ENCODE results near the gene FRYL.
"Not testable (repeated sequence)": the region's sequence is repeated elsewhere in the genome, so short reads cannot be mapped to it uniquely, and the experiment has no call there.

FRYL gene

DNA sequence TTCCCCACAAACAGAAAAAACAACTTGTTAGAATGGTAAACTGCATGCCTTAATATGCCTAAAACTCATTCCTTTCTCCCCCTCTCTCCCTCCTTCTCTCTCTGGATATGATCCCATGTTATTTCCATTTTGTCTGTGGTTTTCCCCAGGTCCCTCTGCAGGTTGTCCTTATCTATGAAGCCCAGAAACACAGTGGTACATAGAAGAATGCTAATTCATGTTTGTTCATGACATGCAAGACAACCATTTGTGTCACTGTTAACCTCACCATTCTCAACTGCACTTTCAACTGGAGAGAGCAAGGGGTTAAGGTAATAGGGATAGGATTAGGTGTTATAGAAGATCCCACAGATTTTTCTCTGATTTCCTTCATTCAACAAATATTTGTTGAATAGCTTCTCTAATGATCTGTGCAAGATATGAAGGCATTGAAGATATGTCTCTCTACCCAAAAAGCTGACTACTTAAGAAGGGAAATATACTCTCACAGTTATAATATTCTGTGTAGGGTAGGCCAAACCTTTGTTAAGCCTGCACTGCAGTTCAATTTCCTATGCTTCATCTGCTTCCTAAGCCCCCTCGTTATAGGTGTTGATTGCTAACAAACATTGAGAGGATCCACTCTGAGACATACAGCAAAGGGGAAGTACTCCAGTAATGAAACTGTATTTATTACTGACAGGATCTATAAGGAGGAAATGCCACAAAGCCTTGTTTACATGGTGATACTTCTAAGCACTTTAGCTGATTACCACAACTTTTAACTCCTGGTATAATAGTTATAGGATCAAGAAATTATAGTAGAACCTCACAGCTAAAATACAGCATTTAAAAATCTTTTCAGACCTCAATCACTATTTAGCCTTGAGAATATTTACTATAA lies 96.1 kb downstream of the FRYL start:
- Histone ChIP-seq H3K4me2 (ENCODE audit: low read length) (no peak overlapping the region), H3K27ac (peak overlapping the region; percentile 36), H2AFZ (no peak overlapping the region), H3K9me3 (ENCODE audit: control insufficient read depth, low read length) (no peaks in the 10 kb centered on the region), H3K4me3 (ENCODE audit: low read depth, low read length) (no peak overlapping the region), H3K79me2 (no peaks in the 10 kb centered on the region), H3K27me3 (ENCODE audit: control insufficient read depth, insufficient read depth, low read length) (no peaks in the 10 kb centered on the region), H3K4me1 (peaks cover 24% of the 10 kb centered on the region), H3K36me3 (ENCODE audit: control insufficient read depth, insufficient read depth, low read length) (no peaks in the 10 kb centered on the region), H3K9ac (no peak overlapping the region)
- TF ChIP-seq, protein P1, sequence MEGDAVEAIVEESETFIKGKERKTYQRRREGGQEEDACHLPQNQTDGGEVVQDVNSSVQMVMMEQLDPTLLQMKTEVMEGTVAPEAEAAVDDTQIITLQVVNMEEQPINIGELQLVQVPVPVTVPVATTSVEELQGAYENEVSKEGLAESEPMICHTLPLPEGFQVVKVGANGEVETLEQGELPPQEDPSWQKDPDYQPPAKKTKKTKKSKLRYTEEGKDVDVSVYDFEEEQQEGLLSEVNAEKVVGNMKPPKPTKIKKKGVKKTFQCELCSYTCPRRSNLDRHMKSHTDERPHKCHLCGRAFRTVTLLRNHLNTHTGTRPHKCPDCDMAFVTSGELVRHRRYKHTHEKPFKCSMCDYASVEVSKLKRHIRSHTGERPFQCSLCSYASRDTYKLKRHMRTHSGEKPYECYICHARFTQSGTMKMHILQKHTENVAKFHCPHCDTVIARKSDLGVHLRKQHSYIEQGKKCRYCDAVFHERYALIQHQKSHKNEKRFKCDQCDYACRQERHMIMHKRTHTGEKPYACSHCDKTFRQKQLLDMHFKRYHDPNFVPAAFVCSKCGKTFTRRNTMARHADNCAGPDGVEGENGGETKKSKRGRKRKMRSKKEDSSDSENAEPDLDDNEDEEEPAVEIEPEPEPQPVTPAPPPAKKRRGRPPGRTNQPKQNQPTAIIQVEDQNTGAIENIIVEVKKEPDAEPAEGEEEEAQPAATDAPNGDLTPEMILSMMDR (IDR thresholded peaks at IDR 0.05) = no peak

DNA sequence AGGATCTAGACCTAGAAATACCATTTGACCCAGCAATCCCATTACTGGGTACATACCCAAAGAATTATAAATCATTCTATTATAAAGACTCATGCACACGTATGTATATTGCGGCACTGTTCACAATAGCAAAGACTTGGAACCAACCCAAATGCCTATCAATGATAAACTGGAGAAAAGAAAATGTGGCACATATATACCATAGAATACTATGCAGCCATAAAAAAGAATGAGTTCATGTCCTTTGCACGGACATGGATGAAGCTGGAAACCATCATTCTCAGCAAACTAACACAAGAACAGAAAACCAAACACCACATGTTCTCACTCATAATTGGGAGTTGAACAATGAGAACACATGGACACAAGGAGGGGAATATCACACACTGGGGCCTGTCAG lies 97.2 kb downstream of the FRYL start:
- not testable (repeated sequence) for H3K4me2 ChIP-seq (ENCODE audit: low read length); H3K79me2 ChIP-seq; H3K9me3 ChIP-seq (ENCODE audit: control insufficient read depth, low read length); H3K4me3 ChIP-seq (ENCODE audit: low read depth, low read length); H3K9ac ChIP-seq; H2AFZ ChIP-seq; H3K27ac ChIP-seq; H3K27me3 ChIP-seq (ENCODE audit: control insufficient read depth, insufficient read depth, low read length); H3K36me3 ChIP-seq (ENCODE audit: control insufficient read depth, insufficient read depth, low read length)
- peaks cover 19% of the 10 kb centered on the region for H3K4me1 ChIP-seq

DNA sequence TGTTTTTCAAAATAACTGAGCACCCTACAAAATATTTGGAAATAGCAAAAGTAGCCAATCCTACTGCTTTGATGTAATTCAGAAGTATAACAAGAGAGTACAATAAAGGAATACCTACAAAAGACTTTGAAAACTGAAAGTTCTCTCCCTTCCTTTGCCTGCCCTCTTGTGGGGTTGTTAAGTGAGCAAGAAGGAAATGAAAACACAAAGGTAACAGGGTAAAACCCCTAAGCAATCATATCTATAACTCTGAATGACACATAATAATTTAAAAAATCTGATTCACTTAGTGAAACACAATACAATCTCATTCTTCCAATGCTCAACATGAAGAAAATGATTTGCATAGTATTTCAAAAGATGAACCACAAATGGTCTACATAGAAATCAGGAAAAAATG lies 98.2 kb downstream of the FRYL start:
- Histone ChIP-seq H3K4me1 (peaks cover 16% of the 10 kb centered on the region), H3K4me3 (ENCODE audit: low read depth, low read length) (no peak overlapping the region), H3K9me3 (ENCODE audit: control insufficient read depth, low read length) (no peaks in the 10 kb centered on the region), H3K27me3 (ENCODE audit: control insufficient read depth, insufficient read depth, low read length) (no peaks in the 10 kb centered on the region), H3K9ac (no peak overlapping the region), H3K79me2 (peaks cover 5% of the 10 kb centered on the region), H3K27ac (no peak overlapping the region), H3K36me3 (ENCODE audit: control insufficient read depth, insufficient read depth, low read length) (no peaks in the 10 kb centered on the region), H3K4me2 (ENCODE audit: low read length) (no peak overlapping the region), H2AFZ (no peak overlapping the region)
- TF ChIP-seq, protein P1 (IDR thresholded peaks at IDR 0.05) = peak; percentile 18

DNA sequence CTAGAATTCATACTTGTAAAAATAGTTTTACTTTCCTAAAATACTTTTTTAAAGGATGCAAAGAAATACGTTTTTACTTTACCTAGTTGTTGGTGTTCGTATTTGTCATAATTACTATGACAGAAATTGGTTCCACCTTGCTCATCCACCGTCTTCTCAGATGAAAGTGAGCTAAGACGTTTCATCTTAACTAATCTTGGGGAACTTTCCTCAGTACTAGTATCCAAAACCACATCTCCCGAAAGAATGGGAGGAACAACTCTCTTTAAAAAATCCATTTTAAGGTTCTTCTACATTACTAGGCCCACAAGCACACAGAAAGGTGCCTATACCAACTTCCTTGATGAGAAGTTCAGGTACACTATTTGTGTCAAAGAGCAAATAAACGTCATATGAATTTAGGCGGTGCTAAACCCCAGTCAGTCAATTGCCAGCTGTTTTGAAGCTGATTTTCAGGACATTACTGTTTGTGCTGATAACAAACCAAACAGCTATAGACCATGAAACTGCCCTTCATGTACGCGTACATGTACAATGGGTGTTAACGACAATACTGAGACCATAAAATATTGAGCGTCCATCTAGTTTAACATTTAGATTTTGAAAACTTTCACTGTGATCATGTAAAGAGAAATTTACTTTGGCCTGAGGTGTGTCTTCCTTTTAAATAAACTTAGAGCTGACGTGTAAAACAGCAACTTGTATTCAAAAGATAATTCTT lies 99.1 kb downstream of the FRYL start:
- Histone ChIP-seq H3K9me3 (ENCODE audit: control insufficient read depth, low read length) (no peaks in the 10 kb centered on the region), H3K27ac (no peak overlapping the region), H3K4me3 (ENCODE audit: low read depth, low read length) (no peak overlapping the region), H3K79me2 (peaks cover 6% of the 10 kb centered on the region), H3K9ac (no peak overlapping the region), H3K4me2 (ENCODE audit: low read length) (no peak overlapping the region), H2AFZ (no peak overlapping the region), H3K36me3 (ENCODE audit: control insufficient read depth, insufficient read depth, low read length) (no peaks in the 10 kb centered on the region), H3K4me1 (peaks cover 8% of the 10 kb centered on the region), H3K27me3 (ENCODE audit: control insufficient read depth, insufficient read depth, low read length) (no peaks in the 10 kb centered on the region)
- TF ChIP-seq, protein P1 (IDR thresholded peaks at IDR 0.05) = no peak

DNA sequence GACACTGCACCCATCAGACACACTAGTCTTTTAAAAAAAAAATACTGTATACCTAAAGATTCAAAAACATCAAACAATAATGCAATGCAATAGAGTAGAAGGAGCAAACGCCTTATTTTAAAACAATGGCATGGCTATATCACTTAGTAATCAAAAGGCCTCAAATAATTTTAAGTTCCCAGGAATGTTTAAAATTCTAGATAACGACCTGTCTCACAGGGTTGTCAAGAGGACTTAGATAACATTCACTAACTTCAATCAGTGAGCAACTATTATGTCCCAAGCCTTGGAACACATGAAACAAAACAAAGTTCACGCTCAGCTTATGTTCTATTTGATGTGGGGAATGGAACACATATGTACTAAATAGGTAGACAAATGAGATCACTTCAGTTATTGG lies 106.5 kb downstream of the FRYL start:
- Histone ChIP-seq H3K4me2 (ENCODE audit: low read length) (no peak overlapping the region), H3K9ac (no peak overlapping the region), H3K27ac (no peak overlapping the region), H3K4me3 (ENCODE audit: low read depth, low read length) (no peak overlapping the region), H3K27me3 (ENCODE audit: control insufficient read depth, insufficient read depth, low read length) (no peaks in the 10 kb centered on the region), H3K79me2 (peaks cover 22% of the 10 kb centered on the region), H2AFZ (no peak overlapping the region), H3K9me3 (ENCODE audit: control insufficient read depth, low read length) (no peaks in the 10 kb centered on the region), H3K4me1 (no peaks in the 10 kb centered on the region), H3K36me3 (ENCODE audit: control insufficient read depth, insufficient read depth, low read length) (no peaks in the 10 kb centered on the region)
- TF ChIP-seq, protein P1 (IDR thresholded peaks at IDR 0.05) = no peak
